BE2C (cell line): ENCODE results near the gene CXXC5.

Experiments
- DNase-seq: peaks from one replicate; pipeline ENCODE4 v3.0.0-alpha.2; 2020
- H3K27me3 ChIP-seq: fragments of 250-450 bp; sonication (Bioruptor Pico); 2 replicates; pipeline ENCODE4 v1.5.1; 2020; ENCODE audit warnings: mild to moderate bottlenecking
- H3K36me3 ChIP-seq: fragments of 250-450 bp; sonication (Bioruptor Pico); 2 replicates; pipeline ENCODE4 v1.5.1; 2020; ENCODE audit warnings: mild to moderate bottlenecking
- H3K4me1 ChIP-seq: fragments of 250-450 bp; sonication (Bioruptor Pico); 2 replicates; pipeline ENCODE4 v1.5.1; 2020
- H3K4me3 ChIP-seq: 2 replicates; pipeline ENCODE4 v1.5.1; 2011; ENCODE audit warnings: low read depth, low read length
- H3K9me3 ChIP-seq: fragments of 250-450 bp; sonication (Bioruptor Pico); 2 replicates; pipeline ENCODE4 v1.5.1; 2020
- TF ChIP-seq, protein P1 (sequence below): IDR thresholded peaks from 2 replicates; pipeline ENCODE4 v1.5.1; 2012; ENCODE audit warnings: mild to moderate bottlenecking, low read depth, low read length

The CXXC5 gene

GRCh38 chr5:139653616-139654015 is 5.5 kb downstream of the CXXC5 start:
- Histone ChIP-seq H3K4me3 (no peak overlapping the region), H3K9me3 (no peaks in the 10 kb centered on the region), H3K36me3 (0 out of 2 replicates have a peak, but pooled peaks cover 4% of the 10 kb centered on the region), H3K27me3 (no peaks in the 10 kb centered on the region), H3K4me1 (peaks cover 51% of the 10 kb centered on the region)
- no peak for DNase-seq
- TF ChIP-seq, protein P1, sequence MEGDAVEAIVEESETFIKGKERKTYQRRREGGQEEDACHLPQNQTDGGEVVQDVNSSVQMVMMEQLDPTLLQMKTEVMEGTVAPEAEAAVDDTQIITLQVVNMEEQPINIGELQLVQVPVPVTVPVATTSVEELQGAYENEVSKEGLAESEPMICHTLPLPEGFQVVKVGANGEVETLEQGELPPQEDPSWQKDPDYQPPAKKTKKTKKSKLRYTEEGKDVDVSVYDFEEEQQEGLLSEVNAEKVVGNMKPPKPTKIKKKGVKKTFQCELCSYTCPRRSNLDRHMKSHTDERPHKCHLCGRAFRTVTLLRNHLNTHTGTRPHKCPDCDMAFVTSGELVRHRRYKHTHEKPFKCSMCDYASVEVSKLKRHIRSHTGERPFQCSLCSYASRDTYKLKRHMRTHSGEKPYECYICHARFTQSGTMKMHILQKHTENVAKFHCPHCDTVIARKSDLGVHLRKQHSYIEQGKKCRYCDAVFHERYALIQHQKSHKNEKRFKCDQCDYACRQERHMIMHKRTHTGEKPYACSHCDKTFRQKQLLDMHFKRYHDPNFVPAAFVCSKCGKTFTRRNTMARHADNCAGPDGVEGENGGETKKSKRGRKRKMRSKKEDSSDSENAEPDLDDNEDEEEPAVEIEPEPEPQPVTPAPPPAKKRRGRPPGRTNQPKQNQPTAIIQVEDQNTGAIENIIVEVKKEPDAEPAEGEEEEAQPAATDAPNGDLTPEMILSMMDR = no peak

- DNase-seq = no peak
- no peaks in the 10 kb centered on the region for H3K9me3 ChIP-seq
- no peak overlapping the region for H3K4me3 ChIP-seq
- no peaks in the 10 kb centered on the region for H3K27me3 ChIP-seq
- peaks cover 59% of the 10 kb centered on the region for H3K4me1 ChIP-seq
- TF ChIP-seq, protein P1 = no peak
- 0 out of 2 replicates have a peak, but pooled peaks cover 4% of the 10 kb centered on the region for H3K36me3 ChIP-seq
Observed at GRCh38 chr5:139654464-139654863, 6.3 kb downstream of the CXXC5 start.

DNA sequence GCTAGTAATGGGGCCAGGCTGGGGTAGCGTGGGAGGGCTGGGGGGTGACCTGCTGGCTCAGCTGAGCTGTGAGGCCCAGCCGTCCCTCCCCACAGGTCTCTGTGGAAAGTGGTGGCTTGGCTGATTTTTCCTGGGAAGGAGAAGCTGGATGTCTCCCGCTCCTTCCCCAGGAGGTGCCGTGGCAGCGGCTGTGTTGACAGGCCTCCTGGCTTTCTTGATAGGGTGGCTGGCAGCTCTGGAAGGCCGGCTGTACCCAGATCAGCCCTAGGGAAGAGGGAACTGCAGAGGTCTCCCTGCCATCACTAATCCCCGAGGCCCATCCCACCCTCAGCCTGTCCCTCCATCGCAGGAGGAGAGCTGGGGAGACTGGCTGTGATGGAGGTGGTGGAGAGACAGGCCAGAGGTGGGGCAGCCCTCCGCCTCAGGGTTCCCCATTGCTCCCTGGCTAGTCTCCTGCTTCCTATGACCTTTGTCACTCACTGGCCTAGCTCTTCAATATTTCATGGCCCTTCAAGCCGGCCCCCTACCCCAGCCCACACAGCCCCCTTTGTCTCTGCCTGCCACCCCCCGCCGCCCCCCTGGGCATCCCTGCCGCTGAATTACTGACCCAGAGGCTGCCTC is 6.8 kb downstream of the CXXC5 start:
- TF ChIP-seq, protein P1 = peak; percentile 9; the same call in 1 of the 2 replicates
- peak; percentile 71 for DNase-seq
- no peaks in the 10 kb centered on the region for H3K9me3 ChIP-seq
- no peak overlapping the region for H3K4me3 ChIP-seq
- H3K4me1 ChIP-seq = peaks cover 62% of the 10 kb centered on the region
- H3K36me3 ChIP-seq = 0 out of 2 replicates have a peak, but pooled peaks cover 4% of the 10 kb centered on the region
- no peaks in the 10 kb centered on the region for H3K27me3 ChIP-seq

DNA sequence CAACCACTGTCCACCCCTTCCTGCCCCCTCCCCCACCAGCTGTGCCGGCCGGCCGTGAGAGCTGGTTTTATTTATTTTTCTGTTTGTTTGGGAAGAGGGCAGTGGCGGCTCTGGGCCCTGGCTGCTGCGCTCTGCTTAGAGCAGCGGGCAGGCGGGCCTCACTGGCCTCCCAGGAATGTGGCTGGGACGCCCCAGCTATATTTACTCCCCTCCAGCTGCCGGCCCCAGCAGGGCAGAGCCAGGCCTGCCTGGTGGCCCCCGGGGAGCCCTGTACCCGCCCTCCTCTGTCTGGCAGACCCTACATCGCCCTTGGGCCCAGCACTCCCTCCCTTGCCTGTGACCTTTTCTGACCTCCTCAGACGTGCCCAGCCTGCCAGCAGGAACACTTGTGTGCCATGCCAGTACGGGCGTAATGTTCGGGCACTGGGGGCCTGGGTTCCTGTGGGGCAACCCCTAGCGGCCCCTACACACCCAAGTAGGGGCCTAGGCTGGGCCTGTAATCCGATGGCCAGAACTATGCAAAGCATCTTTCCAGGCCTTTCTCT is 7.7 kb downstream of the CXXC5 start:
- peak; percentile 47 for DNase-seq
- H3K4me1 ChIP-seq = peaks cover 66% of the 10 kb centered on the region
- no peaks in the 10 kb centered on the region for H3K27me3 ChIP-seq
- TF ChIP-seq, protein P1 = no peak
- no peaks in the 10 kb centered on the region for H3K9me3 ChIP-seq
- 0 out of 2 replicates have a peak, but pooled peaks cover 4% of the 10 kb centered on the region for H3K36me3 ChIP-seq
- H3K4me3 ChIP-seq = no peak overlapping the region

DNA sequence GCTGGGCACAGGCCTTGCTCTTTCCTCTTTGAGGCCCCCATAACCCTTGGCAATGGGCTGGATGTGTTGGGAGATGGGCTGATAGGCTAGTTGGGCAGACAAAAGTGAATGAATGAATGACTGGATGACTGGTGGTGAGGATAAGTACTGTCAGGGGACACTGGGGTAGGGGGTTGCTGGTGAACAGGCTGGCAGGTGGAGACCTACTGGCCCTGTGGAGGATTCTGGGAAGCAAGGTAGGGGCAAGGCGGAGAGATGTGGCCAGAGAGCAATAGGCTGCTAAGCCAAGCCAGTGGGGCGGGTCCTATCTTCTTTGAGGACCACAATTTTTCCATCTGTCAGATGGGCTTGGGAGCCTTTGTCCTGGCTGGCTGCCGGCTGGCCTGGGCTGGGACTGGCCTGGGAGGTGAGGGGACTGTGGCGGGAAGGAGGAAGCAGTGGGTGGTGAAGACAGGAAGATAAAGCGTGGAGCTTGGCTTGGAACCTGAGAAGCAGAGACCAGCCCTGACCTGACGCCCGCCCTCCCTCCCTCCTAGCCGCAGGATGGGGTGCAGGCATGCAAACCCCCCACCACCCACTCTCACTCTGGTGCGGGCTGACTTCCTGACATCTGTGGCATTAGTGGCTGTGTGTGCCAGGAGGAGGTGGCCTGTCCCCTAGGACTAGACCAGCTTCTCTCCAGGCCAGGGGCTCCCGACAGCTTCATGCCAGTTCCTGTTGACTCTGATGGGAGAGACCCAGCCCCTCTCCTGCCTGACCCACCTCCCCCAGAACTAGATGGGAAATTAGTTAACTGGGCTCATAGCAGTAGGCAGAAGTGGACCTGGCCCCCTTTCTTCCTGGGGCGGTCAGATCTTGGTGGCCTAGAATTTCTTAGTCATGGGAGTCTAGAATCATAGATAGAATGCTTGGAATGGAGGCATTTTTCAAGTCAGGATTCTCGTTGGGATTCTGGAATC is 9.5 kb downstream of the CXXC5 start:
- peaks cover 65% of the 10 kb centered on the region for H3K4me1 ChIP-seq
- DNase-seq = no peak
- no peaks in the 10 kb centered on the region for H3K9me3 ChIP-seq
- 0 out of 2 replicates have a peak, but pooled peaks cover 4% of the 10 kb centered on the region for H3K36me3 ChIP-seq
- no peak overlapping the region for H3K4me3 ChIP-seq
- TF ChIP-seq, protein P1 = no peak
- H3K27me3 ChIP-seq = no peaks in the 10 kb centered on the region
